Measurements from ENCODE around the gene ROR2. TPM values are rescaled to one million over a fixed set of nuclear protein-coding genes. Genes with fewer than 3 reads are reported as not detected.

ROR2 gene
- total RNA-seq, 1 experiment from 2014 or later, result 0.84 TPM

GRCh38 chr9:91929331-91929730 is 20.7 kb downstream of the ROR2 start:
- H3K4me1 Mint-ChIP-seq (ENCODE audit: insufficient read depth, unreplicated experiment), result no peaks in the 10 kb centered on the region
- intact Hi-C loops (cut with micrococcal nuclease), result no loop called here
- H3K36me3 Mint-ChIP-seq (ENCODE audit: insufficient read depth, unreplicated experiment), result no peaks in the 10 kb centered on the region
- ChIA-PET CTCF (no interaction called here), POLR2A (no interaction called here)
- H3K27me3 Mint-ChIP-seq (ENCODE audit: insufficient read depth, unreplicated experiment), result peaks cover 1% of the 10 kb centered on the region
- H3K27ac Mint-ChIP-seq (ENCODE audit: low read depth, unreplicated experiment), result no peak overlapping the region
- no peak for DNase-seq (ENCODE audit: unreplicated experiment)
- no peak overlapping the region for H3K4me3 Mint-ChIP-seq (ENCODE audit: unreplicated experiment)
- TF ChIP-seq CTCF (IDR thresholded peaks at IDR 0.05; ENCODE audit: unreplicated experiment), result no peak
- no TSS peak for BruUV-seq (replicated peaks)
- no peaks in the 10 kb centered on the region for H3K9me3 Mint-ChIP-seq (ENCODE audit: unreplicated experiment)

- DNase-seq (ENCODE audit: unreplicated experiment), result no peak
- ChIA-PET CTCF (no interaction called here), POLR2A (no interaction called here)
- no peaks in the 10 kb centered on the region for H3K9me3 Mint-ChIP-seq (ENCODE audit: unreplicated experiment)
- H3K27ac Mint-ChIP-seq (ENCODE audit: low read depth, unreplicated experiment), result no peak overlapping the region
- intact Hi-C loops (cut with micrococcal nuclease), result no loop called here
- no TSS peak for BruUV-seq (replicated peaks)
- no peak for TF ChIP-seq CTCF (IDR thresholded peaks at IDR 0.05; ENCODE audit: unreplicated experiment)
- H3K4me3 Mint-ChIP-seq (ENCODE audit: unreplicated experiment), result no peak overlapping the region
- peaks cover 15% of the 10 kb centered on the region for H3K27me3 Mint-ChIP-seq (ENCODE audit: insufficient read depth, unreplicated experiment)
- no peaks in the 10 kb centered on the region for H3K36me3 Mint-ChIP-seq (ENCODE audit: insufficient read depth, unreplicated experiment)
- no peaks in the 10 kb centered on the region for H3K4me1 Mint-ChIP-seq (ENCODE audit: insufficient read depth, unreplicated experiment)
These were observed 22.0 kb downstream of the ROR2 start for GRCh38 chr9:91927922-91928510.

GRCh38 chr9:91924090-91924489 is 25.9 kb downstream of the ROR2 start:
- no TSS peak for BruUV-seq (replicated peaks)
- Mint-ChIP-seq H3K36me3 (ENCODE audit: insufficient read depth, unreplicated experiment) (no peaks in the 10 kb centered on the region), H3K27me3 (ENCODE audit: insufficient read depth, unreplicated experiment) (peaks cover 51% of the 10 kb centered on the region), H3K27ac (ENCODE audit: low read depth, unreplicated experiment) (no peak overlapping the region), H3K4me1 (ENCODE audit: insufficient read depth, unreplicated experiment) (no peaks in the 10 kb centered on the region), H3K4me3 (ENCODE audit: unreplicated experiment) (no peak overlapping the region), H3K9me3 (ENCODE audit: unreplicated experiment) (no peaks in the 10 kb centered on the region)
- no peak for DNase-seq (ENCODE audit: unreplicated experiment)
- POLR2A ChIA-PET, result no interaction called here
- TF ChIP-seq CTCF (IDR thresholded peaks at IDR 0.05; ENCODE audit: unreplicated experiment), result no peak
- CTCF ChIA-PET, result no interaction called here
- intact Hi-C loops (cut with micrococcal nuclease), result no loop called here

- H3K9me3 Mint-ChIP-seq (ENCODE audit: unreplicated experiment), result no peaks in the 10 kb centered on the region
- CTCF ChIA-PET, result interaction anchor here (0.8 kb wide), 1 partner anchor 23 kb away, joined by 4 read pairs; no protein-coding TSS in a partner anchor
- no peak overlapping the region for H3K4me3 Mint-ChIP-seq (ENCODE audit: unreplicated experiment)
- no peak for DNase-seq (ENCODE audit: unreplicated experiment)
- H3K27me3 Mint-ChIP-seq (ENCODE audit: insufficient read depth, unreplicated experiment), result peaks cover 59% of the 10 kb centered on the region
- no peaks in the 10 kb centered on the region for H3K36me3 Mint-ChIP-seq (ENCODE audit: insufficient read depth, unreplicated experiment)
- no peak for TF ChIP-seq CTCF (IDR thresholded peaks at IDR 0.05; ENCODE audit: unreplicated experiment)
- no peak overlapping the region for H3K27ac Mint-ChIP-seq (ENCODE audit: low read depth, unreplicated experiment)
- intact Hi-C loops (cut with micrococcal nuclease), result no loop called here
- BruUV-seq (replicated peaks), result no TSS peak
- no peaks in the 10 kb centered on the region for H3K4me1 Mint-ChIP-seq (ENCODE audit: insufficient read depth, unreplicated experiment)
- POLR2A ChIA-PET, result interaction anchor here (0.7 kb wide), 1 partner anchor 799 kb away, joined by 3 read pairs; no protein-coding TSS in a partner anchor
These were observed 26.9 kb downstream of the ROR2 start for GRCh38 chr9:91923145-91923544.
